ENCODE measurements around the gene NECAP2. TPM values are rescaled to one million over a fixed set of nuclear protein-coding genes. Genes with fewer than 3 reads are reported as not detected.

NECAP2 gene
- total and polyA plus RNA-seq, 2 experiments from 2014 or later: 34.4 to 38.4 TPM

GRCh38 chr1:16443975-16444770, 3.6 kb downstream of the NECAP2 start:
- Histone ChIP-seq H3K4me1 (ENCODE audit: low read depth) (peaks cover 7% of the 10 kb centered on the region), H3K36me3 (peaks cover 29% of the 10 kb centered on the region), H3K27me3 (no peaks in the 10 kb centered on the region), H3K27ac (no peak overlapping the region), H3K9me3 (ENCODE audit: low read depth) (no peaks in the 10 kb centered on the region), H3K4me3 (no peak overlapping the region)
- DNase-seq (ENCODE audit: low read depth in 1 of 2, low spot score in 1 of 2): no peak
- TF ChIP-seq, protein P1, sequence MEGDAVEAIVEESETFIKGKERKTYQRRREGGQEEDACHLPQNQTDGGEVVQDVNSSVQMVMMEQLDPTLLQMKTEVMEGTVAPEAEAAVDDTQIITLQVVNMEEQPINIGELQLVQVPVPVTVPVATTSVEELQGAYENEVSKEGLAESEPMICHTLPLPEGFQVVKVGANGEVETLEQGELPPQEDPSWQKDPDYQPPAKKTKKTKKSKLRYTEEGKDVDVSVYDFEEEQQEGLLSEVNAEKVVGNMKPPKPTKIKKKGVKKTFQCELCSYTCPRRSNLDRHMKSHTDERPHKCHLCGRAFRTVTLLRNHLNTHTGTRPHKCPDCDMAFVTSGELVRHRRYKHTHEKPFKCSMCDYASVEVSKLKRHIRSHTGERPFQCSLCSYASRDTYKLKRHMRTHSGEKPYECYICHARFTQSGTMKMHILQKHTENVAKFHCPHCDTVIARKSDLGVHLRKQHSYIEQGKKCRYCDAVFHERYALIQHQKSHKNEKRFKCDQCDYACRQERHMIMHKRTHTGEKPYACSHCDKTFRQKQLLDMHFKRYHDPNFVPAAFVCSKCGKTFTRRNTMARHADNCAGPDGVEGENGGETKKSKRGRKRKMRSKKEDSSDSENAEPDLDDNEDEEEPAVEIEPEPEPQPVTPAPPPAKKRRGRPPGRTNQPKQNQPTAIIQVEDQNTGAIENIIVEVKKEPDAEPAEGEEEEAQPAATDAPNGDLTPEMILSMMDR (IDR thresholded peaks at IDR 0.05; ENCODE audit: low read depth, low read length): no peak

DNA sequence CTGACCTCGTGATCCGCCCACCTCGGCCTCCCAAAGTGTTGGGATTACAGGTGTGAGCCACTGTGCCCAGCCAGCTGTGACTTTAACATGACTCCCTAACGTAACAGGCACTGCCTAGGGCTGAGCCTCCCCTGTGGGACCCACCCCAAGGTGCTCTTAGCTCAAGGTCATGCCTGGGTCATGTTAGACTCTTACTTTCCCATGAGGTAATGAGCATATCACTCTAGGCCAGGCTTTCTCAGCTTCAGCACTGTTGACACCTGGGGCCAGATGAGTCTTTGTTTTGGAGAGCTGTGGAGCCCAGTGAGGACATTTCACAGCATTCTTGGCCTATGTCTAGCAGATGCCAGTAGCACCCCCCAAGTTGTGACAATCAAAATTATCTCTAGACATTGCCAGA, 4.5 kb downstream of the NECAP2 start:
- H3K4me1 ChIP-seq (ENCODE audit: low read depth): peaks cover 7% of the 10 kb centered on the region
- H3K27me3 ChIP-seq: no peaks in the 10 kb centered on the region
- H3K36me3 ChIP-seq: peaks cover 35% of the 10 kb centered on the region
- no peak overlapping the region for H3K4me3 ChIP-seq
- H3K27ac ChIP-seq: no peak overlapping the region
- TF ChIP-seq, protein P1 (IDR thresholded peaks at IDR 0.05; ENCODE audit: low read depth, low read length): no peak
- no peak for DNase-seq (ENCODE audit: low read depth in 1 of 2, low spot score in 1 of 2)
- no peaks in the 10 kb centered on the region for H3K9me3 ChIP-seq (ENCODE audit: low read depth)

GRCh38 chr1:16446116-16446515, 5.6 kb downstream of the NECAP2 start:
- peaks cover 44% of the 10 kb centered on the region for H3K36me3 ChIP-seq
- no peaks in the 10 kb centered on the region for H3K9me3 ChIP-seq (ENCODE audit: low read depth)
- no peak overlapping the region for H3K27ac ChIP-seq
- TF ChIP-seq, protein P1 (IDR thresholded peaks at IDR 0.05; ENCODE audit: low read depth, low read length): no peak
- no peak for DNase-seq (ENCODE audit: low read depth in 1 of 2, low spot score in 1 of 2)
- H3K4me3 ChIP-seq: no peak overlapping the region
- no peaks in the 10 kb centered on the region for H3K27me3 ChIP-seq
- peaks cover 7% of the 10 kb centered on the region for H3K4me1 ChIP-seq (ENCODE audit: low read depth)

DNA sequence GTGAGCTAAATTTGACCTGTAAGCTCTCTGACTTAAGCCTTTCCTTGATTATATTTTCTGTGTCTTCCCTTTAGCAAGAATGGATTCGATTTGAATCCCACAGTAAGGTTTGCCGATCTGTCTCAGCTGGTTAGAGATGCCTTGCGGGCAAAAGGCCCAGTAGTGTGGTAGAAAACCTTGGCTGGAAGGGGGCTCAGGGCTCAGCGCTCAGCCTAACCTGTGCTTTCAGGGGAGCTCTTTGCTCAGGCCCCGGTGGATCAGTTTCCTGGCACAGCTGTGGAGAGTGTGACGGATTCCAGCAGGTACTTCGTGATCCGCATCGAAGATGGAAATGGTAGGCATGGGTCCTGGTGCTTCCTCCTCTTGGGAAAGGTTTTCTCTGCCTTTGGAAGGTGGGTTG, 7.1 kb downstream of the NECAP2 start:
- Histone ChIP-seq H3K27ac (no peak overlapping the region), H3K4me3 (no peak overlapping the region), H3K36me3 (peaks cover 48% of the 10 kb centered on the region), H3K27me3 (no peaks in the 10 kb centered on the region), H3K4me1 (ENCODE audit: low read depth) (no peaks in the 10 kb centered on the region), H3K9me3 (ENCODE audit: low read depth) (no peaks in the 10 kb centered on the region)
- TF ChIP-seq, protein P1 (IDR thresholded peaks at IDR 0.05; ENCODE audit: low read depth, low read length): no peak
- no peak for DNase-seq (ENCODE audit: low read depth in 1 of 2, low spot score in 1 of 2)

GRCh38 chr1:16449065-16449464, 8.5 kb downstream of the NECAP2 start:
- Histone ChIP-seq H3K4me3 (no peak overlapping the region), H3K27me3 (no peaks in the 10 kb centered on the region), H3K4me1 (ENCODE audit: low read depth) (no peaks in the 10 kb centered on the region), H3K27ac (no peak overlapping the region), H3K36me3 (peaks cover 53% of the 10 kb centered on the region), H3K9me3 (ENCODE audit: low read depth) (no peaks in the 10 kb centered on the region)
- TF ChIP-seq, protein P1 (IDR thresholded peaks at IDR 0.05; ENCODE audit: low read depth, low read length): no peak
- no peak for DNase-seq (ENCODE audit: low read depth in 1 of 2, low spot score in 1 of 2)
